ENCODE measurements around the gene APOA4. TPM values are rescaled to one million over a fixed set of nuclear protein-coding genes. Genes with fewer than 3 reads are reported as not detected.
A peak's percentile ranks its signal among the peaks of the same experiment; 100 is the strongest.

The APOA4 gene
- total and polyA plus RNA-seq, 7 donors, result 0.04 to 5.3 (median 3.0) TPM; not detected in 4

GRCh38 chr11:116826751-116827431 is 3.8 kb upstream of the APOA4 start:
- H3K9me3 ChIP-seq, result no peaks in the 10 kb centered on the region
- intact Hi-C loops (cut with DNase I), result no loop called here
- no peaks in the 10 kb centered on the region for H3K27me3 ChIP-seq
- TF ChIP-seq CTCF (IDR thresholded peaks at IDR 0.05) (no peak), POLR2AphosphoS5 (IDR thresholded peaks at IDR 0.05) (no peak), POLR2A (IDR thresholded peaks at IDR 0.05) (no peak), EP300 (IDR thresholded peaks at IDR 0.05) (no peak)
- 83 to 86% methylated on average over 9 of the region's 9 CpGs for WGBS, 2 donors
- peak; percentile 46 for DNase-seq
- no peak overlapping the region for H3K27ac ChIP-seq
- H3K4me3 ChIP-seq, result no peak overlapping the region
- H3K36me3 ChIP-seq, result no peaks in the 10 kb centered on the region
- H3K4me1 ChIP-seq, result no peaks in the 10 kb centered on the region

DNA sequence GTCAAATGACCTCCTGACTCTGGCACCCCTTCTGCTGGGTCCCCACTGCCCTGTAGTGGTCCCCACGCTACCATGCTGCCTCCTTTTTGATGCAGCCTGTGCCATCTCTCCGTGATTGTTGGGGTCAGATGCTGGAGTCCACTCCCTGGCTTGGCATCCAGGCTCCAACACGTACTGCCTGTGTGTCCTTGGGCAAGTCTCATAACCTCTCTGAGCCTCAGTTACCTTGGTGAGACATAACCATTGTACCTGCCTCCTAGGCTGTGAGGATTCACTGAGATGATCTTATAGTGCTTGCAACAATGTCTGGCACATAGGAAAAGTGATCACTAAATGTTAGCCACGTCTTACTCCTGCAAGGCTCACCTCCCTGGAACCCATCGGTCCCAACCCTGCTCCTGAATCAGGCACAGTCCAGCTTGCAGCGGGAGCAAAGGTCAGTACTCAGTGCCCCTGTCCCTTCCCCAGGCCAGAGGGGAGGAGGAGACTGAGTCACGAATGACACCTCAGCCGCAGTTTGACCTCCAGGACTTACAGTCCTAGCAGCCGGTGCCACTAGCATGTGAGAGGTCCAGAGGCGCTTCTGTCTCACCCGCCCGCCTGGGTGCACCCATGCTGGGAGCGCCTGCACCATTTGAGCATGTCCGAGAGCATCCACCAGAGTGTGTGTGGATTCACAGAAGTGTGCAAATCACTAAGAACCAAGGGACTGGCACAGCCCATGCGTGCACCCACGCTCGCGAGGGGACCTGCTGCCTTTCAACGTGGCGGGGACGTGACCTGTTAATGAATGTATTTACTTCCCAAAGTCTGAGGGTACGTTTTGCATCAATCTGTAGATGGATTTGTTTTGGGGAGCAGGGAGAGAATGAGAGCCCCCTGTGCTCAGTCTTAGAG is 3.0 kb upstream of the APOA4 start:
- no peaks in the 10 kb centered on the region for H3K4me1 ChIP-seq
- TF ChIP-seq POLR2AphosphoS5 (IDR thresholded peaks at IDR 0.05) (no peak), POLR2A (IDR thresholded peaks at IDR 0.05) (no peak), EP300 (IDR thresholded peaks at IDR 0.05) (no peak), CTCF (IDR thresholded peaks at IDR 0.05) (no peak)
- H3K36me3 ChIP-seq, result no peaks in the 10 kb centered on the region
- H3K27me3 ChIP-seq, result no peaks in the 10 kb centered on the region
- intact Hi-C loops (cut with DNase I), result no loop called here
- H3K27ac ChIP-seq, result no peak overlapping the region
- DNase-seq, result peak; percentile 38
- WGBS, 2 donors, result 77 to 79% methylated on average over 22 of the region's 22 CpGs
- no peak overlapping the region for H3K4me3 ChIP-seq
- no peaks in the 10 kb centered on the region for H3K9me3 ChIP-seq

DNA sequence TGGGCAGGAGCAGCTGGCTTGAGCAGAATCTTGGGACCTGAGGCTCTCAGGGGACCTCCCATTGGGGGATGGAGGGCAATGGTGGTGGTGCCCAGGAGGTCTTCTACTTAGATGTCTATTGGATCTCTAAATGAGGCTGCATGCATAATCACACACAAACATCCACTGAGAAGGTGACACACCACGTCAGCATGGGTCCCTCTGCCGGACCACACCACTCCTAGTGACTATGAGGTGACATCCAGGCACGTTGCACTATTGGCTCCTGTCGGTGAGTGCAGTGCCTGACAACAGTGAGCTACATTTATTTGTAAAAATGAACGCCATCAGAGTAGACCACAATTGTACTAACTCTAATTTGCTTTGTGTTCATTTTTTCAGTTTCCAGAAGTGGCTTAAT is 2.3 kb upstream of the APOA4 start:
- DNase-seq, result no peak
- TF ChIP-seq CTCF (IDR thresholded peaks at IDR 0.05) (no peak), EP300 (IDR thresholded peaks at IDR 0.05) (no peak), POLR2A (IDR thresholded peaks at IDR 0.05) (no peak), POLR2AphosphoS5 (IDR thresholded peaks at IDR 0.05) (no peak)
- WGBS, 2 donors, result 83 to 86% methylated on average over 5 of the region's 5 CpGs
- intact Hi-C loops (cut with DNase I), result no loop called here
- no peak overlapping the region for H3K4me3 ChIP-seq
- no peaks in the 10 kb centered on the region for H3K4me1 ChIP-seq
- H3K27me3 ChIP-seq, result no peaks in the 10 kb centered on the region
- no peaks in the 10 kb centered on the region for H3K9me3 ChIP-seq
- H3K27ac ChIP-seq, result no peak overlapping the region
- H3K36me3 ChIP-seq, result no peaks in the 10 kb centered on the region

DNA sequence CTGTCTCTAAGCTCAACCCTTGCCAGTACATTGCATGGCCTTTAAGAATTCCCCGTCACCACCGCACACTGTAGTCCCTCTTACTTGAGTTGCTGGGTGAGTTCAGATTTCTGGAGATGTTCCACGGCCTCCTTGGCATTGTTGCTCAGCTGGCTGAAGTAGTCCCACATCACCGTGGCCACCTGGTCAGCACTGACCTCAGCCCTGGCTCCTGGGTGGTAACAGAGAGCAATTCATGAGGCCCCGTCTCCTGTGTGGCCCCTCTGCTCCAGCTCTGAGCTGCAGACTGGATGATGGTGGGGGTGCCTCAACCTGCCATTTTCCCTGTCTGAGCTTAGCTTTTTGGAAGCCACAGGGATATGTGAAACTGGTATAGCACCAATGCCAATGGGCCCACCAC is 529 bp downstream of the APOA4 start:
- no peak overlapping the region for H3K27ac ChIP-seq
- H3K9me3 ChIP-seq, result no peaks in the 10 kb centered on the region
- intact Hi-C loops (cut with DNase I), result no loop called here
- no peaks in the 10 kb centered on the region for H3K36me3 ChIP-seq
- H3K4me3 ChIP-seq, result no peak overlapping the region
- H3K27me3 ChIP-seq, result no peaks in the 10 kb centered on the region
- H3K4me1 ChIP-seq, result no peaks in the 10 kb centered on the region
- 75 to 77% methylated on average over 5 of the region's 5 CpGs for WGBS, 2 donors
- DNase-seq, result no peak
- TF ChIP-seq EP300 (IDR thresholded peaks at IDR 0.05) (no peak), POLR2AphosphoS5 (IDR thresholded peaks at IDR 0.05) (no peak), POLR2A (IDR thresholded peaks at IDR 0.05) (no peak), CTCF (IDR thresholded peaks at IDR 0.05) (no peak)

Measured in sigmoid colon (tissue), 7 donors.